IgD-negative memory B cell (primary cell): Measurements from ENCODE around the gene POLR1H. TPM values are rescaled to one million over a fixed set of nuclear protein-coding genes. Genes with fewer than 3 reads are reported as not detected.

ENCODE experiments used
- H3K27ac Mint-ChIP-seq, 3 donors: one replicate each; pipeline ENCODE4 v1.8.0; 2020 to 2022; ENCODE audit warnings: mild to moderate bottlenecking in 3 of 3, mixed read lengths in 3 of 3, moderate library complexity in 1 of 3
- H3K27me3 Mint-ChIP-seq: one replicate; pipeline ENCODE4 v1.8.0; 2021; ENCODE audit warnings: mixed read lengths
- H3K36me3 Mint-ChIP-seq: one replicate; pipeline ENCODE4 v1.8.0; 2020; ENCODE audit warnings: mild to moderate bottlenecking, mixed read lengths
- H3K4me1 Mint-ChIP-seq, 3 donors: one replicate each; pipeline ENCODE4 v1.8.0; 2020 to 2022; ENCODE audit warnings: mixed read lengths in 3 of 3, mild to moderate bottlenecking in 1 of 3
- H3K4me3 Mint-ChIP-seq, 4 donors: one replicate each; pipeline ENCODE4 v1.8.0; 2020 to 2022; ENCODE audit warnings: mild to moderate bottlenecking in 4 of 4, mixed read lengths in 4 of 4, moderate library complexity in 3 of 4
- H3K9me3 Mint-ChIP-seq, 3 donors: one replicate each; pipeline ENCODE4 v1.8.0; 2020 to 2021; ENCODE audit warnings: mixed read lengths in 3 of 3, mild to moderate bottlenecking in 1 of 3
- polyA plus RNA-seq: library from polyadenylated mRNA; unstranded; fragments of 300-500 nt; fragmentation: Illumina TruSeq; gene quantifications from one replicate; pipeline ENCODE4 v1.2.3, GENCODE V29; 2021

Gene POLR1H
- polyA plus RNA-seq, 1 donor from 2014 or later: 84.4 TPM

GRCh38 chr6:30113841-30114240 lies 52.8 kb downstream of the POLR1H start:
- Mint-ChIP-seq H3K36me3 (no peaks in the 10 kb centered on the region), H3K27ac (no peak overlapping the region), H3K27me3 (peaks cover 20% of the 10 kb centered on the region), H3K4me3 (no peak overlapping the region), H3K4me1 (peaks cover 0 to 8% (median 2%) of the 10 kb centered on the region in 3 donors), H3K9me3 (no peaks in the 10 kb centered on the region)

Other genes starting within 250 kb of the POLR1H start
- gene HLA-G, start 233.4 kb upstream of the POLR1H start, polyA plus RNA-seq: 3.5 TPM
- 2,521 TPM for gene HLA-A, start 118.7 kb upstream of the POLR1H start, polyA plus RNA-seq
- 102 TPM for gene PPP1R11, start 5.9 kb downstream of the POLR1H start, polyA plus RNA-seq
- gene RNF39, start 14.5 kb downstream of the POLR1H start, polyA plus RNA-seq: not detected
- not detected for gene TRIM31, start 51.8 kb downstream of the POLR1H start, polyA plus RNA-seq
- 0.10 TPM for gene TRIM40, start 74.9 kb downstream of the POLR1H start, polyA plus RNA-seq
- gene TRIM10, start 99.9 kb downstream of the POLR1H start, polyA plus RNA-seq: not detected
- gene TRIM15, start 102.3 kb downstream of the POLR1H start, polyA plus RNA-seq: not detected
- gene TRIM26, start 152.1 kb downstream of the POLR1H start, polyA plus RNA-seq: 70.6 TPM